Measurements from ENCODE around the gene TMEM130.
A peak's percentile ranks its signal among the peaks of the same experiment; 100 is the strongest.

The TMEM130 gene

GRCh38 chr7:98869597-98870120, at the start of gene TMEM130:
TSS of gene TMEM130 (minus strand) at chr7:98870014. CDS start at chr7:98869861, 153 bp downstream.
- no peak for DNase-seq (ENCODE audit: low read depth in 2 of 2)

GRCh38 chr7:98917331-98917730, 47.5 kb upstream of the TMEM130 start:
- no peak for DNase-seq (ENCODE audit: low read depth in 2 of 2)

- peak; percentile 15 to 25 for DNase-seq (ENCODE audit: low read depth in 2 of 2)
Measured at GRCh38 chr7:98913612-98914011, 43.8 kb upstream of the TMEM130 start.

GRCh38 chr7:98913026-98913425, 43.2 kb upstream of the TMEM130 start:
- no peak for DNase-seq (ENCODE audit: low read depth in 2 of 2)

GRCh38 chr7:98911916-98912315, 42.1 kb upstream of the TMEM130 start:
- DNase-seq (ENCODE audit: low read depth in 2 of 2): no peak

GRCh38 chr7:98910427-98910826, 40.6 kb upstream of the TMEM130 start:
- no peak for DNase-seq (ENCODE audit: low read depth in 2 of 2)

- DNase-seq (ENCODE audit: low read depth in 2 of 2): no peak
Measured at GRCh38 chr7:98909487-98909886, 39.7 kb upstream of the TMEM130 start.

- DNase-seq (ENCODE audit: low read depth in 2 of 2): no peak
Measured at GRCh38 chr7:98908585-98908984, 38.8 kb upstream of the TMEM130 start.

- no peak for DNase-seq (ENCODE audit: low read depth in 2 of 2)
Measured at GRCh38 chr7:98907570-98907969, 37.8 kb upstream of the TMEM130 start.

GRCh38 chr7:98903246-98903645, 33.4 kb upstream of the TMEM130 start:
- no peak for DNase-seq (ENCODE audit: low read depth in 2 of 2)

- DNase-seq (ENCODE audit: low read depth in 2 of 2): no peak
Measured at GRCh38 chr7:98902523-98902922, 32.7 kb upstream of the TMEM130 start.

GRCh38 chr7:98900815-98901214, 31.0 kb upstream of the TMEM130 start:
- no peak for DNase-seq (ENCODE audit: low read depth in 2 of 2)

- no peak for DNase-seq (ENCODE audit: low read depth in 2 of 2)
Measured at GRCh38 chr7:98899816-98900215, 30.0 kb upstream of the TMEM130 start.

- DNase-seq (ENCODE audit: low read depth in 2 of 2): no peak
Measured at GRCh38 chr7:98892609-98893008, 22.8 kb upstream of the TMEM130 start.

GRCh38 chr7:98887038-98887437, 17.2 kb upstream of the TMEM130 start:
- DNase-seq (ENCODE audit: low read depth in 2 of 2): no peak

- DNase-seq (ENCODE audit: low read depth in 2 of 2): no peak
Measured at GRCh38 chr7:98884416-98884815, 14.6 kb upstream of the TMEM130 start.

GRCh38 chr7:98881561-98882315, 11.9 kb upstream of the TMEM130 start:
- no peak for DNase-seq (ENCODE audit: low read depth in 2 of 2)

- no peak for DNase-seq (ENCODE audit: low read depth in 2 of 2)
Measured at GRCh38 chr7:98880485-98880884, 10.7 kb upstream of the TMEM130 start.

GRCh38 chr7:98879979-98880315, 10.1 kb upstream of the TMEM130 start:
- DNase-seq (ENCODE audit: low read depth in 2 of 2): no peak

- no peak for DNase-seq (ENCODE audit: low read depth in 2 of 2)
Measured at GRCh38 chr7:98879198-98879978, 9.6 kb upstream of the TMEM130 start.

- DNase-seq (ENCODE audit: low read depth in 2 of 2): peak in 1 of 2 experiments; percentile 33
Measured at GRCh38 chr7:98878365-98879197, 8.8 kb upstream of the TMEM130 start, which contains the start of gene TRRAP. TSS of gene TRRAP (plus strand) at chr7:98878532. CDS start at chr7:98881151, 2,619 bp downstream.
